Mesodermal cell (in vitro differentiated cells): ENCODE data around the gene DNAH1.

Source experiments
- H3K27ac ChIP-seq: 2 replicates; pipeline ENCODE4 v1.7.0; 2013; ENCODE audit warnings: mild to moderate bottlenecking, low read depth, low read length, moderate library complexity; ENCODE audit not compliant: severe bottlenecking
- H3K36me3 ChIP-seq: 2 replicates; pipeline ENCODE4 v1.7.1; 2013; ENCODE audit warnings: mild to moderate bottlenecking, low read length, moderate library complexity; ENCODE audit not compliant: control insufficient read depth, insufficient read depth
- H3K4me1 ChIP-seq: one replicate; pipeline ENCODE4 v1.7.1; 2013; ENCODE audit warnings: mild to moderate bottlenecking, low read length; ENCODE audit not compliant: insufficient read depth, control insufficient read depth, poor library complexity, severe bottlenecking
- H3K4me3 ChIP-seq: 2 replicates; pipeline ENCODE4 v1.7.0; 2013; ENCODE audit warnings: low read length, control low read depth, mild to moderate bottlenecking; ENCODE audit not compliant: insufficient read depth, poor library complexity, severe bottlenecking; ENCODE audit errors: extremely low read depth
- H3K9me3 ChIP-seq: 2 replicates; pipeline ENCODE4 v1.7.1; 2013; ENCODE audit warnings: mild to moderate bottlenecking, low read length, moderate library complexity; ENCODE audit not compliant: control insufficient read depth
- WGBS, 2 experiments: methylation state at CpG; one replicate each; pipeline ENCODE4 v1.1.5; 2013; ENCODE audit warnings: missing lambda C conversion rate in 2 of 2; ENCODE audit not compliant: insufficient coverage in 2 of 2; 5-methylcytosine and 5-hydroxymethylcytosine counted together

Gene DNAH1

GRCh38 chr3:52381623-52382022 is 65.5 kb downstream of the DNAH1 start:
- no peak overlapping the region for H3K4me3 ChIP-seq
- H3K4me1 ChIP-seq: no peaks in the 10 kb centered on the region
- WGBS, 2 experiments: 89 to 93% methylated on average over 17 to 18 of the region's 18 CpGs
- no peaks in the 10 kb centered on the region for H3K36me3 ChIP-seq
- H3K9me3 ChIP-seq: no peaks in the 10 kb centered on the region
- no peak overlapping the region for H3K27ac ChIP-seq

GRCh38 chr3:52383446-52383845 is 67.3 kb downstream of the DNAH1 start:
- no peaks in the 10 kb centered on the region for H3K9me3 ChIP-seq
- no peak overlapping the region for H3K27ac ChIP-seq
- WGBS, 2 experiments: 94 to 95% methylated on average over 11 to 14 of the region's 14 CpGs

GRCh38 chr3:52384019-52384761 is 68.1 kb downstream of the DNAH1 start:
- H3K9me3 ChIP-seq: no peaks in the 10 kb centered on the region
- H3K4me1 ChIP-seq: no peaks in the 10 kb centered on the region
- no peak overlapping the region for H3K4me3 ChIP-seq
- no peaks in the 10 kb centered on the region for H3K36me3 ChIP-seq
- 86 to 95% methylated on average over 7 to 9 of the region's 9 CpGs for WGBS, 2 experiments
- no peak overlapping the region for H3K27ac ChIP-seq

More at GRCh38 chr3:52383446-52383845, 67.3 kb downstream of the DNAH1 start:
- H3K4me1 ChIP-seq: no peaks in the 10 kb centered on the region
- no peak overlapping the region for H3K4me3 ChIP-seq
- no peaks in the 10 kb centered on the region for H3K36me3 ChIP-seq

GRCh38 chr3:52385157-52385556 is 69.0 kb downstream of the DNAH1 start:
- Histone ChIP-seq H3K27ac (no peak overlapping the region), H3K9me3 (no peaks in the 10 kb centered on the region), H3K4me3 (no peak overlapping the region), H3K36me3 (no peaks in the 10 kb centered on the region), H3K4me1 (no peaks in the 10 kb centered on the region)
- 41 to 56% methylated on average over 9 to 10 of the region's 10 CpGs for WGBS, 2 experiments

GRCh38 chr3:52387481-52387880 is 71.4 kb downstream of the DNAH1 start:
- WGBS, 2 experiments: 100% methylated on average over 1 to 2 of the region's 2 CpGs
- no peaks in the 10 kb centered on the region for H3K36me3 ChIP-seq
- no peak overlapping the region for H3K27ac ChIP-seq
- H3K9me3 ChIP-seq: no peaks in the 10 kb centered on the region
- no peak overlapping the region for H3K4me3 ChIP-seq
- no peaks in the 10 kb centered on the region for H3K4me1 ChIP-seq

- H3K9me3 ChIP-seq: no peaks in the 10 kb centered on the region
- no peak overlapping the region for H3K27ac ChIP-seq
- H3K4me3 ChIP-seq: no peak overlapping the region
- 86 to 92% methylated on average over 14 to 18 of the region's 18 CpGs for WGBS, 2 experiments
- no peaks in the 10 kb centered on the region for H3K36me3 ChIP-seq
- no peaks in the 10 kb centered on the region for H3K4me1 ChIP-seq
Measured at GRCh38 chr3:52388348-52388821, 72.3 kb downstream of the DNAH1 start.

- H3K4me1 ChIP-seq: no peaks in the 10 kb centered on the region
- 89 to 93% methylated on average over 6 to 9 of the region's 9 CpGs for WGBS, 2 experiments
- no peak overlapping the region for H3K4me3 ChIP-seq
- H3K9me3 ChIP-seq: no peaks in the 10 kb centered on the region
- H3K36me3 ChIP-seq: no peaks in the 10 kb centered on the region
- H3K27ac ChIP-seq: no peak overlapping the region
Measured at GRCh38 chr3:52388933-52389332, 72.8 kb downstream of the DNAH1 start.

GRCh38 chr3:52391096-52391495 is 75.0 kb downstream of the DNAH1 start:
- Histone ChIP-seq H3K4me3 (no peak overlapping the region), H3K36me3 (no peaks in the 10 kb centered on the region), H3K27ac (no peak overlapping the region), H3K9me3 (no peaks in the 10 kb centered on the region), H3K4me1 (no peaks in the 10 kb centered on the region)
- WGBS, 2 experiments: 87 to 97% methylated on average over 6 to 12 of the region's 12 CpGs

GRCh38 chr3:52392216-52392930 is 76.3 kb downstream of the DNAH1 start:
- H3K36me3 ChIP-seq: no peaks in the 10 kb centered on the region
- 94% methylated on average over 14 to 15 of the region's 16 CpGs for WGBS, 2 experiments
- no peak overlapping the region for H3K4me3 ChIP-seq
- H3K27ac ChIP-seq: no peak overlapping the region
- H3K4me1 ChIP-seq: no peaks in the 10 kb centered on the region
- H3K9me3 ChIP-seq: no peaks in the 10 kb centered on the region

GRCh38 chr3:52393131-52393807 is 77.2 kb downstream of the DNAH1 start:
- Histone ChIP-seq H3K27ac (no peak overlapping the region), H3K9me3 (no peaks in the 10 kb centered on the region), H3K36me3 (no peaks in the 10 kb centered on the region), H3K4me3 (no peak overlapping the region), H3K4me1 (no peaks in the 10 kb centered on the region)
- WGBS, 2 experiments: 91 to 93% methylated on average over 15 to 16 of the region's 18 CpGs
